Loucy (cell line): ENCODE data around the gene VASN.

Experiments used
- H2AFZ ChIP-seq: fragments of 200-600 bp; sonication (generic); 2 replicates; pipeline ENCODE4 v1.6.0; 2016; ENCODE audit warnings: antibody characterized with exemption, mild to moderate bottlenecking, low read length, moderate library complexity
- H3F3A ChIP-seq: fragments of 200-600 bp; 2 replicates; pipeline ENCODE4 v1.6.0; 2016; ENCODE audit warnings: antibody characterized with exemption, low read depth, mild to moderate bottlenecking
- H3K27me3 ChIP-seq: fragments of 200-600 bp; sonication (generic); 2 replicates; pipeline ENCODE4 v1.6.1; 2014; ENCODE audit warnings: low read length, mild to moderate bottlenecking; ENCODE audit not compliant: insufficient read depth, poor library complexity, severe bottlenecking
- H3K36me3 ChIP-seq: fragments of 200-600 bp; sonication (generic); 2 replicates; pipeline ENCODE4 v1.6.1; 2016; ENCODE audit warnings: low read length; ENCODE audit not compliant: insufficient read depth
- H3K4me1 ChIP-seq: fragments of 200-600 bp; sonication (generic); 2 replicates; pipeline ENCODE4 v1.5.1; 2014; ENCODE audit warnings: low read length, mild to moderate bottlenecking; ENCODE audit not compliant: insufficient read depth, poor library complexity, severe bottlenecking
- H3K4me2 ChIP-seq: fragments of 200-600 bp; sonication (generic); 2 replicates; pipeline ENCODE4 v1.6.0; 2014; ENCODE audit warnings: antibody characterized with exemption, low read length, low read depth, mild to moderate bottlenecking; ENCODE audit not compliant: poor library complexity, severe bottlenecking
- H3K4me3 ChIP-seq: fragments of 200-600 bp; sonication (generic); 2 replicates; pipeline ENCODE4 v1.5.1; 2014; ENCODE audit warnings: low read length, mild to moderate bottlenecking, mixed read lengths; ENCODE audit not compliant: poor library complexity, severe bottlenecking
- H3K79me2 ChIP-seq: fragments of 200-600 bp; sonication (generic); 2 replicates; pipeline ENCODE4 v1.6.1; 2014; ENCODE audit warnings: low read length; ENCODE audit not compliant: insufficient read depth
- H3K9ac ChIP-seq: fragments of 200-600 bp; sonication (generic); 2 replicates; pipeline ENCODE4 v1.6.0; 2014; ENCODE audit warnings: mild to moderate bottlenecking, low read depth, low read length, moderate library complexity; ENCODE audit not compliant: poor library complexity, severe bottlenecking
- H3K9me2 ChIP-seq: fragments of 200-600 bp; sonication (generic); replicated peaks from 2 replicates; pipeline ENCODE4 v1.6.1; 2016; ENCODE audit warnings: low read depth, low read length, mixed read lengths
- H3K9me3 ChIP-seq: fragments of 200-600 bp; sonication (generic); 2 replicates; pipeline ENCODE4 v1.6.1; 2014; ENCODE audit warnings: mild to moderate bottlenecking, antibody characterized with exemption, low read length, low read depth; ENCODE audit not compliant: insufficient read depth
- H4K20me1 ChIP-seq: fragments of 200-600 bp; sonication (generic); 2 replicates; pipeline ENCODE4 v1.6.0; 2014; ENCODE audit warnings: antibody characterized with exemption, low read length, mild to moderate bottlenecking; ENCODE audit not compliant: insufficient read depth, poor library complexity, severe bottlenecking
- EZH2phosphoT487 ChIP-seq: fragments of 200-600 bp; IDR thresholded peaks from 2 replicates; pipeline ENCODE4 v1.6.1; 2018; ENCODE audit warnings: antibody characterized with exemption, mild to moderate bottlenecking, moderate library complexity, borderline replicate concordance
- TF ChIP-seq, protein P1 (sequence below): fragments of 200-600 bp; sonication (generic); conservative IDR thresholded peaks from 2 replicates; pipeline ENCODE4 v1.5.1; 2014; ENCODE audit warnings: mild to moderate bottlenecking, antibody characterized with exemption, low read length

The VASN gene

DNA sequence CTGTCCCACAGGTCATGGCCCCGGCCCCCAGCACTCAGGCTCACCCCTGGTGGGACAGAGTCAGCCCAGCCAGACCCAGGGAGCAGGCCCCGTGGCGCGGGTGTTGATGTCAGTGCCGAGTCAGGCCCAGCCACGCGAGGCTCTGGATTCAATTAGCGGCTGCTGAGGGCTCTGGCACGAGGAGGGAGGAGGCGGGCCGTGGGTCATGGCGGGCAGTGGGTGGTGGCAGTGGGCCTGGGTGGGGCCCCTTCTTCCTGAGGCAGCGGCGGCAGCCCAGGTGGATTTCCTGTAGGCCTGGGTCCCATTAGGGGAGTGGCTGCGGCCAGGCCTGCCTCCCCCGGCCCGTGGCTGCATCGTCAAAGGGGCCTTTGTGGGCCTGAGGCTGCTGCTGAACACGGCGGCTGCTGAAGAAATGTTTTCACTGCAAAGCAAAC is 12.9 kb downstream of the VASN start:
- Histone ChIP-seq H3K9ac (no peak overlapping the region), H3F3A (no peaks in the 10 kb centered on the region), H3K36me3 (no peaks in the 10 kb centered on the region), H3K9me3 (no peaks in the 10 kb centered on the region), H3K9me2 (no peaks in the 10 kb centered on the region), H4K20me1 (no peaks in the 10 kb centered on the region), H3K4me1 (no peaks in the 10 kb centered on the region), H3K4me3 (no peak overlapping the region), H3K27me3 (no peaks in the 10 kb centered on the region), H3K79me2 (no peaks in the 10 kb centered on the region), H2AFZ (no peak overlapping the region), H3K4me2 (no peak overlapping the region)
- TF ChIP-seq EZH2phosphoT487: no peak

DNA sequence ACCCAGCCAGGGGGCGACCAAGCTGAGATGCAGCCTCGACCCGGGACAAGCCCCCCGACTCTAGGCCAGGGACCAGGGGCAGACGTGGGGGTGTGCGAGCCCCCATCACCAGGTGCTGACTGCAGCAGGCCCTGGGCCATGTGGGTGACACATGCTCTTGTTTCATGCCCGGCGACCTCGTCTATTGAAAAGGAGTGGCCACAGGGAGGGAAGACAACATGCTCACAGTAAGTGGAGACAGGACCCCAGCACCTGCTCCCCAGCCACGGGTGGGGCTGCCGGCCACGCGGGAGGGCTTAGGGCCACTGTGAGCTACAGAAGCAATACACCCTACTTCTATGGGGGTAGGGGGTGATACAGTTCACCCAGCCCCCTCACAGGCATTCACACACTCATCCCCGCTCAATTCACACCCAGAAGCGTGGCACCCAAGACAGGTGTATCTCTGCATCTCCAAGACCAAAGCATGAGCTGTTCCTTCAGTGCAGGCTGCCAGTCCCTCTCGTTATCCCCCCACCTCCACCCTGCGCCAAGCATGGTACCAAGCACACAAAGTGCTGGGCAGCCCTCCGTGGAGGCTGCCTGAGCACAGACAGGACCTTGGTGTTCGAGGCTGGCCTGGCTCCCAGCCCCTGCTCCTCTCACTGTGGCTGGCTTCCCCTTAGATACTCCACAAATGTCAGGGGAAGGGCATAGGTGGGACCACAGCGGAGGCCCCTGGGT is 13.6 kb downstream of the VASN start:
- Histone ChIP-seq H4K20me1 (no peaks in the 10 kb centered on the region), H3K9me3 (no peaks in the 10 kb centered on the region), H2AFZ (no peak overlapping the region), H3K4me3 (no peak overlapping the region), H3K79me2 (no peaks in the 10 kb centered on the region), H3K9ac (no peak overlapping the region), H3F3A (no peaks in the 10 kb centered on the region), H3K27me3 (no peaks in the 10 kb centered on the region), H3K4me1 (no peaks in the 10 kb centered on the region), H3K9me2 (no peaks in the 10 kb centered on the region), H3K36me3 (no peaks in the 10 kb centered on the region), H3K4me2 (no peak overlapping the region)
- no peak for TF ChIP-seq EZH2phosphoT487
- TF ChIP-seq, protein P1, sequence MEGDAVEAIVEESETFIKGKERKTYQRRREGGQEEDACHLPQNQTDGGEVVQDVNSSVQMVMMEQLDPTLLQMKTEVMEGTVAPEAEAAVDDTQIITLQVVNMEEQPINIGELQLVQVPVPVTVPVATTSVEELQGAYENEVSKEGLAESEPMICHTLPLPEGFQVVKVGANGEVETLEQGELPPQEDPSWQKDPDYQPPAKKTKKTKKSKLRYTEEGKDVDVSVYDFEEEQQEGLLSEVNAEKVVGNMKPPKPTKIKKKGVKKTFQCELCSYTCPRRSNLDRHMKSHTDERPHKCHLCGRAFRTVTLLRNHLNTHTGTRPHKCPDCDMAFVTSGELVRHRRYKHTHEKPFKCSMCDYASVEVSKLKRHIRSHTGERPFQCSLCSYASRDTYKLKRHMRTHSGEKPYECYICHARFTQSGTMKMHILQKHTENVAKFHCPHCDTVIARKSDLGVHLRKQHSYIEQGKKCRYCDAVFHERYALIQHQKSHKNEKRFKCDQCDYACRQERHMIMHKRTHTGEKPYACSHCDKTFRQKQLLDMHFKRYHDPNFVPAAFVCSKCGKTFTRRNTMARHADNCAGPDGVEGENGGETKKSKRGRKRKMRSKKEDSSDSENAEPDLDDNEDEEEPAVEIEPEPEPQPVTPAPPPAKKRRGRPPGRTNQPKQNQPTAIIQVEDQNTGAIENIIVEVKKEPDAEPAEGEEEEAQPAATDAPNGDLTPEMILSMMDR: no peak

DNA sequence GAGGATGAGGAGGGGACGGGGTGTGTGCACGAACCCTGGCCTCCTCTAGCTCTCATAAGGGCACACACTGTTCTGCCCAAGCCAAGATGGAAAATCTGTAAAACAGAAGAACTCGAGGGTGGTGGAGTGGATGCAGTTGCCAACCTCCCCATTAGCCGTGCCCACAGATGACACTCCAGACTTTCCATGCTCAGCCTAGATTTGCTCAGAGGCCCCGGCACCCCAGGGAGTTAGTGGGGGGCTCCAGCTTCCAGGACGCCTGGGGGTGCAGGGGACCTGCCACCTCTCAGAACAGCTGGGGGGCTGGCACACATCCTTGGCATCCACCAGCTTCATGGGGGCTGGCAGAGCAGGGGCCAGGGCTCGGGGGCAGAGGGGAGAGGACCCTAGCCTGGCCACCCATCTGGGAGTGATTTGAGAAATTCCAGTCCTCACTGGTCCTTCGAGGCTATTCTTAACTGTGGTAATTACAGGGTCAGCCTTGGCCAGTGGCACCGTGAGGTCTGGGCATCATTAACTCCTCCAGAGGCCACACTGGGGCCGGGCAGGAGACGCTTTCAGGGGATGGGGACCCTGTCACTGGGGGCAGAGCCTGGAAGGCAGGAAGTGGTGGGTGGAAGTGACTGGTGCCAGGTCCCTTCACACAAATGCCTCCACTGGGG is 14.3 kb downstream of the VASN start:
- no peaks in the 10 kb centered on the region for H3K79me2 ChIP-seq
- H3F3A ChIP-seq: no peaks in the 10 kb centered on the region
- H3K4me3 ChIP-seq: no peak overlapping the region
- no peaks in the 10 kb centered on the region for H3K9me3 ChIP-seq
- H3K9ac ChIP-seq: no peak overlapping the region
- H2AFZ ChIP-seq: no peak overlapping the region
- no peaks in the 10 kb centered on the region for H3K4me1 ChIP-seq
- TF ChIP-seq EZH2phosphoT487: no peak
- TF ChIP-seq, protein P1: no peak
- H4K20me1 ChIP-seq: no peaks in the 10 kb centered on the region
- H3K9me2 ChIP-seq: no peaks in the 10 kb centered on the region
- no peak overlapping the region for H3K4me2 ChIP-seq
- H3K27me3 ChIP-seq: no peaks in the 10 kb centered on the region
- H3K36me3 ChIP-seq: no peaks in the 10 kb centered on the region

DNA sequence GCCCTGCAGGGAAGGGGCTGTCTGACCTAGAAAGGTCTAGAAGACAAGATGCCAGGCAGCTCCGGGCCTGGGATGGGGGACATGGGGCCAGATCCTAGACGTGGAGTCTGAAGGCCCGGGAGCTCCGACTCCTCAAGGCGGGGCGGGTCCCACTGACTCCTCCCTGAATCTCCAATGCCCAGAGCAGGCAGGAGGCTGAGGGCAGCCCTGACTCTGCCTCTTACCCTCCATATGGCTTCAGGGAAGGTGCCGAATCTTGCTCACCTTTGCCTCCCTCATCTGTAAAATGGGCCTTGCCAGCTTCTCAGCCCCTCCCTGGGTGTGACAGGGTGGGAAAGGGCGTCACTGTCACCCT is 14.8 kb downstream of the VASN start:
- no peak overlapping the region for H3K4me2 ChIP-seq
- H3K4me3 ChIP-seq: no peak overlapping the region
- no peaks in the 10 kb centered on the region for H3K27me3 ChIP-seq
- H3K79me2 ChIP-seq: no peaks in the 10 kb centered on the region
- no peaks in the 10 kb centered on the region for H4K20me1 ChIP-seq
- TF ChIP-seq, protein P1: no peak
- TF ChIP-seq EZH2phosphoT487: no peak
- H2AFZ ChIP-seq: no peak overlapping the region
- no peaks in the 10 kb centered on the region for H3K9me3 ChIP-seq
- H3K36me3 ChIP-seq: no peaks in the 10 kb centered on the region
- no peaks in the 10 kb centered on the region for H3F3A ChIP-seq
- no peak overlapping the region for H3K9ac ChIP-seq
- H3K9me2 ChIP-seq: no peaks in the 10 kb centered on the region
- no peaks in the 10 kb centered on the region for H3K4me1 ChIP-seq
